ENCODE measurements around the gene MPZL1. TPM values are rescaled to one million over a fixed set of nuclear protein-coding genes. Genes with fewer than 3 reads are reported as not detected.

The MPZL1 gene
- total RNA-seq, 4 donors from 2014 or later, result 44.5 to 72.6 (median 53.7) TPM

DNA sequence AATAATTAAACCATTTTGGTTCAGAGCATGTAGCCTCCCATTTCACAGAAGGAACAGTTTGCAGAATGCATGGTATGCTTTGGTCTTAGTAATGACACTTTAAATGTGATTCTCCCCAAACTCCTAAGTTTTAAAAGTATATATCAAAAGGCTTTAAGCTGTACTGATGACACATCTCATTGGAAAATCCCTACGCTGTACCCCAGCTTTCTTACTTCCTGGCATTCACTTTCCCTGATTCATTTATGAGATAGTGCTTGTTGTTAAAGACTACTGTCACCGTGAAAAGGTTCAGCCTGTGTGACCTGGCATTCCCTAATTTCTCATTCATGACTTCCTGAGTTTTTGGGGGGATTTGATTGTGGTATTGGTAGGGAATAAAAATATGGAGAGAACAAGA lies 53.4 kb downstream of the MPZL1 start:
- TF ChIP-seq CTCF (IDR thresholded peaks at IDR 0.05; ENCODE audit: low read depth), result no peak

- no peak for TF ChIP-seq CTCF (IDR thresholded peaks at IDR 0.05; ENCODE audit: low read depth)
Measured at GRCh38 chr1:167776151-167776550, 54.4 kb downstream of the MPZL1 start.

GRCh38 chr1:167776616-167777268 lies 55.0 kb downstream of the MPZL1 start:
- no peak for TF ChIP-seq CTCF (IDR thresholded peaks at IDR 0.05; ENCODE audit: low read depth)

- no peak for TF ChIP-seq CTCF (IDR thresholded peaks at IDR 0.05; ENCODE audit: low read depth)
Measured at GRCh38 chr1:167777269-167777650, 55.5 kb downstream of the MPZL1 start.

DNA sequence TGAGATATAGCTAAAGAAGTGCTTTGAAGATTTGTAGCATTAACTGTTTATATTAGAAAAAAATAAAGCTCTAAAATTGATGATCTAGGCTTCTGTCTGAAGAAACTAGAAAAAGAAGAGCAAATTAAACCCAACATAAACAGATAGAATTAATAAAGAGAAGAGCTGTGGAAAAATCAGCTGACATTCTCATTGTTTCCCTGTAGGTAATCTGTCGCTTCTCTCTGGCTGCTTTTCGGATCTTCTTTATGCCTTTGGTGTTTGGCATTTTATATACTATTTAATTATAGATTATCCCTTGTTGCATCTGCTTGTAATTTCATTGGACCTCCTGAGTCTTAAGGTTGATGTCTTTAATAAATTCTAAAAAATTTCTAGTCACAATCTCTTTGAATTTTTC lies 59.8 kb downstream of the MPZL1 start:
- TF ChIP-seq CTCF (IDR thresholded peaks at IDR 0.05; ENCODE audit: low read depth), result no peak

DNA sequence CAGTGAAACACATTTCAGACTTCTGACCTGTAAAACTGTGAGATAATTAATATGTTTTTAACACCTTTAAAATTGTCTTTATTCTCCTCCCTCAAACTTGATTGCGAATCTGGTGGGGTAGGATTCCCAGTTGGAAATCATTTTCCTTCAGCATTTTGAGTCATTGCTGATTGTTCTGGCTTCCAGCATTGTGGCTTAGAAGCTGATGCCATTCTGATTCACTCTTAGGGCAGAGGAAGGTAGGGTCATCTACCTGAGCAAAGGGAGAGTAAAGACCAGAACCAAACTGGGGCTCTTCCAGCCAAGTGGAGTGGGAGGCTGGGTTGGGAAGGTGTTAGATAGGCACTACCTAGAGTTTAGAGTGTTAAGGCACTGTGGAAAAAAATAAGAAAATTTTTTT lies 61.2 kb downstream of the MPZL1 start:
- no peak for TF ChIP-seq CTCF (IDR thresholded peaks at IDR 0.05; ENCODE audit: low read depth)

DNA sequence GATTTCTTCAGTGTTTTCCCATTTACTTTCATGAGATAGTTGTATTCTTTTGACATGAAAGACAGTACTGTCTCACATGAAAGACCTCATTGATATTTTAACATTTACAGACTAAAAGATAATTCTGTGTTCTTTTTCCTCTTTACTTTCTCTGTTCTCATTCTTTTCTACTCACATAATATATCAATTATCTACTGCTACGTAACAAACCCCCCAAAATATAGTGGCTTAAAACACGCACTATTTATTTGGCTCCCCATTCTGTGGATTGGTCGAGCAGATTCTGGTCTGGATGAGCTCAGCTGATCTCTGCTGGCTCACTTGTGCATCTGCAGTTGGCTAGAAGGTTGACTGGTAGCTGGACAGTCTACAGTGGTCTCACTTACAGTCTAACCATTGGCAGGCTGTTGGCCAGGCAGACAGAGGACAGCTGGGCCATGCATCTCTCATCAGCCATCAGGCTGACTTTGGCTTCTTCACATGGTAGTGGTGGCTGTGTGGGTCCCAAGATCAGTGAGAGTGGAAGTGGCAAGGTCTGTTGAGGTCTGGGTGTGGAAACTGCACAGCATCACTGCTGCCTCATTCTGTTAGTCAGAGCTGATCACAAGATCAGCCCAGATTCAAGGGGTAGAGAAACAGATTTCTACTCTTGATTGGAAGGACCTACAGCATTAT lies 63.2 kb downstream of the MPZL1 start:
- no peak for TF ChIP-seq CTCF (IDR thresholded peaks at IDR 0.05; ENCODE audit: low read depth)

Data from subcutaneous adipose tissue (tissue), 4 donors.